HL-60 (cell line): ENCODE data around the gene HLCS.

Experiments
- DNase-seq, 2 experiments: peaks; one replicate each; pipeline ENCODE4 v3.0.0-alpha.2; 2010 to 2020; ENCODE audit warnings: low read depth in 1 of 2, low spot score in 1 of 2
- H3K27ac ChIP-seq: fragments of 250-450 bp; sonication (Bioruptor Pico); replicated peaks from 2 replicates; pipeline ENCODE4 v1.5.1; 2020; ENCODE audit warnings: mild to moderate bottlenecking, moderate library complexity
- H3K27me3 ChIP-seq: fragments of 250-450 bp; sonication (Bioruptor Pico); 2 replicates; pipeline ENCODE4 v1.5.1; 2021; ENCODE audit warnings: mild to moderate bottlenecking, moderate library complexity; ENCODE audit not compliant: insufficient read depth, poor library complexity, severe bottlenecking
- H3K4me3 ChIP-seq: replicated peaks from 2 replicates; pipeline ENCODE4 v1.5.1; 2011; ENCODE audit warnings: mild to moderate bottlenecking, control low read depth, low read length; ENCODE audit not compliant: insufficient read depth
- CTCF ChIP-seq: IDR thresholded peaks from one replicate; pipeline ENCODE4 v1.5.1; 2011; ENCODE audit warnings: low read length, control low read depth, inconsistent platforms; ENCODE audit not compliant: insufficient read depth
- GABPA ChIP-seq: IDR thresholded peaks from 2 replicates; pipeline ENCODE4 v1.6.1; 2012; ENCODE audit warnings: low read depth
- POLR2AphosphoS5 ChIP-seq: IDR thresholded peaks from 2 replicates; pipeline ENCODE4 v1.6.1; 2012; ENCODE audit warnings: low read depth
- REST ChIP-seq: IDR thresholded peaks from 2 replicates; pipeline ENCODE4 v1.6.1; 2012; ENCODE audit warnings: low read depth; ENCODE audit not compliant: insufficient replicate concordance
- SPI1 ChIP-seq: IDR thresholded peaks from 2 replicates; pipeline ENCODE4 v1.6.1; 2012; ENCODE audit warnings: low read depth, mild to moderate bottlenecking, borderline replicate concordance

The HLCS gene

GRCh38 chr21:36882776-36883175 is 83.7 kb downstream of the HLCS start:
- TF ChIP-seq SPI1 (no peak), CTCF (no peak), GABPA (no peak), POLR2AphosphoS5 (no peak), REST (no peak)
- Histone ChIP-seq H3K27me3 (no peaks in the 10 kb centered on the region), H3K27ac (no peak overlapping the region), H3K4me3 (no peak overlapping the region)
- DNase-seq, result no peak

GRCh38 chr21:36881228-36881627 is 85.2 kb downstream of the HLCS start:
- no peak for DNase-seq
- Histone ChIP-seq H3K4me3 (no peak overlapping the region), H3K27me3 (no peaks in the 10 kb centered on the region), H3K27ac (no peak overlapping the region)
- no peak for TF ChIP-seq POLR2AphosphoS5
- TF ChIP-seq CTCF, result no peak
- TF ChIP-seq GABPA, result no peak
- TF ChIP-seq REST, result no peak
- no peak for TF ChIP-seq SPI1

GRCh38 chr21:36879827-36880226 is 86.6 kb downstream of the HLCS start:
- TF ChIP-seq SPI1 (no peak), REST (no peak), CTCF (no peak), POLR2AphosphoS5 (no peak), GABPA (no peak)
- Histone ChIP-seq H3K27me3 (no peaks in the 10 kb centered on the region), H3K4me3 (no peak overlapping the region), H3K27ac (no peak overlapping the region)
- DNase-seq, result no peak
